HL-60 (cell line): ENCODE results near the gene CTNNA3.
A peak's percentile ranks its signal among the peaks of the same experiment; 100 is the strongest.

Experiments used
- DNase-seq, 2 experiments: peaks; one replicate each; pipeline ENCODE4 v3.0.0-alpha.2; 2010 to 2020; ENCODE audit warnings: low read depth in 1 of 2, low spot score in 1 of 2
- H3K27ac ChIP-seq: fragments of 250-450 bp; sonication (Bioruptor Pico); replicated peaks from 2 replicates; pipeline ENCODE4 v1.5.1; 2020; ENCODE audit warnings: mild to moderate bottlenecking, moderate library complexity
- H3K27me3 ChIP-seq: fragments of 250-450 bp; sonication (Bioruptor Pico); 2 replicates; pipeline ENCODE4 v1.5.1; 2021; ENCODE audit warnings: mild to moderate bottlenecking, moderate library complexity; ENCODE audit not compliant: insufficient read depth, poor library complexity, severe bottlenecking
- H3K4me3 ChIP-seq: replicated peaks from 2 replicates; pipeline ENCODE4 v1.5.1; 2011; ENCODE audit warnings: mild to moderate bottlenecking, control low read depth, low read length; ENCODE audit not compliant: insufficient read depth
- GABPA ChIP-seq: IDR thresholded peaks from 2 replicates; pipeline ENCODE4 v1.6.1; 2012; ENCODE audit warnings: low read depth
- POLR2AphosphoS5 ChIP-seq: IDR thresholded peaks from 2 replicates; pipeline ENCODE4 v1.6.1; 2012; ENCODE audit warnings: low read depth
- REST ChIP-seq: IDR thresholded peaks from 2 replicates; pipeline ENCODE4 v1.6.1; 2012; ENCODE audit warnings: low read depth; ENCODE audit not compliant: insufficient replicate concordance
- SPI1 ChIP-seq: IDR thresholded peaks from 2 replicates; pipeline ENCODE4 v1.6.1; 2012; ENCODE audit warnings: low read depth, mild to moderate bottlenecking, borderline replicate concordance
- TF ChIP-seq, protein P1 (sequence below): IDR thresholded peaks from one replicate; pipeline ENCODE4 v1.5.1; 2011; ENCODE audit warnings: low read length, control low read depth, inconsistent platforms; ENCODE audit not compliant: insufficient read depth

Gene CTNNA3

GRCh38 chr10:67618116-67618515 is 77.9 kb downstream of the CTNNA3 start:
- TF ChIP-seq POLR2AphosphoS5 (no peak), GABPA (no peak), REST (no peak), SPI1 (no peak)
- TF ChIP-seq, protein P1, sequence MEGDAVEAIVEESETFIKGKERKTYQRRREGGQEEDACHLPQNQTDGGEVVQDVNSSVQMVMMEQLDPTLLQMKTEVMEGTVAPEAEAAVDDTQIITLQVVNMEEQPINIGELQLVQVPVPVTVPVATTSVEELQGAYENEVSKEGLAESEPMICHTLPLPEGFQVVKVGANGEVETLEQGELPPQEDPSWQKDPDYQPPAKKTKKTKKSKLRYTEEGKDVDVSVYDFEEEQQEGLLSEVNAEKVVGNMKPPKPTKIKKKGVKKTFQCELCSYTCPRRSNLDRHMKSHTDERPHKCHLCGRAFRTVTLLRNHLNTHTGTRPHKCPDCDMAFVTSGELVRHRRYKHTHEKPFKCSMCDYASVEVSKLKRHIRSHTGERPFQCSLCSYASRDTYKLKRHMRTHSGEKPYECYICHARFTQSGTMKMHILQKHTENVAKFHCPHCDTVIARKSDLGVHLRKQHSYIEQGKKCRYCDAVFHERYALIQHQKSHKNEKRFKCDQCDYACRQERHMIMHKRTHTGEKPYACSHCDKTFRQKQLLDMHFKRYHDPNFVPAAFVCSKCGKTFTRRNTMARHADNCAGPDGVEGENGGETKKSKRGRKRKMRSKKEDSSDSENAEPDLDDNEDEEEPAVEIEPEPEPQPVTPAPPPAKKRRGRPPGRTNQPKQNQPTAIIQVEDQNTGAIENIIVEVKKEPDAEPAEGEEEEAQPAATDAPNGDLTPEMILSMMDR = no peak
- Histone ChIP-seq H3K4me3 (no peak overlapping the region), H3K27ac (no peak overlapping the region), H3K27me3 (no peaks in the 10 kb centered on the region)
- no peak for DNase-seq

DNA sequence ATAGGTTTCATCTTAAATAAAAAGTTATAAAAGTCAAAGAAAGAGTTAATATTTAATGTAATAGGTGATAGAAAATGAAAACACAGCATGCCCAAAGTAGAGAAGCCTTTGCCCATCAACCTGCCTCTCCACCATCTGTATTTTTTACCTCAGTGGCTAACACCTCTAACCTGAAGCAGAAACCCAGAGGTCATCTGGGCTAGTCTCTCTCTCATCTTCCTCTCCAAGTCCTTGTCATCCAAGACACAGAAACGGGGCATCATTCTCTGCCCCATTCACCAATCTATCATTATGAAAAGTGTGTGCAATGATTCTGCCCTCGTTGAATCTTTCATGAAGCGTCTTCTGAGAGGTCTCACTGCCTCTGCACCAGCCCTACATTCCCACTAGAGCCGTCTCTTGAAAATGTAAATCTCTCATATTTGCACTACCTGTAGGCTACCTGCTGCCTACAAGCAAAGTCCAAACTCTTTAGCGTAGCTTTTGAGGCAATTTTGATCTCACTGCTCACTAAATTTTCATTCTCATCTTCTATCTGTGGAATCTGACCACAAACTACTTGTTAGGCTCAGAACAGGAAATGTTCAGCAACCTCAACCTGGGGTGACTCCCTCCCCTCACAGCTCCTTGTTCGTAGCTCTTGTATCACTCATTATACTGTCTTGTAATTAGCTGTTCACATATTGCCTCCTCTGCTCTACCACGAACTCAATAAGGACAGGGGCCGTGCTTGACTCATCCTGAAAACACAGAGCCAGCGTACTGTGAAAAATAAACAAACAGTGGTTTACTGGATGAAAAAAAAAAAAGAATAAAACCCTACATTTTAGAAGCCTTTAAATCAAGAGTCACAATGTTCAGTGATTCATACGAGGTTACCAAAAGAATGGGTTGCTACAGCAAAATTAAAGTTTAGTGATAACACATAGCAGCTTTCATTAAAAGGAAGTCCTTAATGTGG is 83.1 kb downstream of the CTNNA3 start:
- DNase-seq = peak in 1 of 2 experiments; percentile 3
- Histone ChIP-seq H3K27ac (no peak overlapping the region), H3K27me3 (no peaks in the 10 kb centered on the region), H3K4me3 (no peak overlapping the region)
- TF ChIP-seq SPI1 = no peak
- 0 out of 2 replicates have a peak, but pooled peaks have one; percentile 26 for TF ChIP-seq POLR2AphosphoS5
- TF ChIP-seq REST = no peak
- no peak for TF ChIP-seq GABPA
- TF ChIP-seq, protein P1 = no peak

DNA sequence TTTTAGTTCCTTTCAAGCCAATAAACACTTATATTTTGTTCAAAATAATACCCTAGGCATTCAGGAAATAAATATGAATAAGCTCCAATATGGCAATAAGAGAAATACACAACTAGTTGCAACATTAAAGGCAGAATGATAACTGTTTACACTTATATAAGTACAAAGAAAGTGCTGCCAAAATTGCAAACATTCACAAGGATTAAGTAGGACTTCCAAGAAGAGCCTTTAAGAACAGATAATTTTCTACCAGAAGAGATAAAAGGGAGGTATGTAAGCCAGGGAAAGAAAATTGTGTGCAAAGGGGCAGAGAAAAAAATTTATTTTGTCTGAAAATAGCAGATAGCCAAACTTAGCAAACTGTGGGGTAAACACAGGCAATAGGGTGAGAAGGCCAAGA is 83.8 kb downstream of the CTNNA3 start:
- no peak for DNase-seq
- TF ChIP-seq SPI1 = no peak
- TF ChIP-seq POLR2AphosphoS5 = no peak
- TF ChIP-seq, protein P1 = no peak
- no peak for TF ChIP-seq GABPA
- TF ChIP-seq REST = no peak
- H3K27me3 ChIP-seq = no peaks in the 10 kb centered on the region
- no peak overlapping the region for H3K4me3 ChIP-seq
- H3K27ac ChIP-seq = no peak overlapping the region
